Astrocyte of the hippocampus (primary cell): ENCODE data around the gene C9orf78.
A peak's percentile ranks its signal among the peaks of the same experiment; 100 is the strongest.
"Not testable (repeated sequence)": the region's sequence is repeated elsewhere in the genome, so short reads cannot be mapped to it uniquely, and the experiment has no call there.

Experiments
- DNase-seq: peaks from one replicate; pipeline ENCODE4 v3.0.0; 2011; ENCODE audit warnings: low read depth, low spot score

C9orf78 gene

DNA sequence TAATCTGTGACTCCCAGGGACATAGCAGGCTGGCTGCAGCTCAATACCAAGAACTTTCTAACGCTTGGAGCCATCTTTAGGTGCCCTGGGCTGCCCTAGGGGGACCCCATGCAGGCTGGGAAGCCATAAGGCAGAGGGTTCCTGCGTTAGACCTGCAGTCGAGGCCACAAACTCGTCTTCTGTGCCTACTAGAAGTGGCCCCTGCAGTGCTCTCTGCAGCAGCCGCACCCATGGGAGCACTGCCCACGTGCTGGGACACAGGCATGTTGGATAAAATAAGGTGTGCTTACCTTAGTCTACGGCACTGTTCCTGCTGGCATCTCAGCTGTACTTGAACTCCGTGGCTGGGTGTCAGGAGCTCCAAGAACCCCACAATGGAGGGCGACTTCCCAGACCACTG, 22.7 kb downstream of the C9orf78 start:
- no peak for DNase-seq

DNA sequence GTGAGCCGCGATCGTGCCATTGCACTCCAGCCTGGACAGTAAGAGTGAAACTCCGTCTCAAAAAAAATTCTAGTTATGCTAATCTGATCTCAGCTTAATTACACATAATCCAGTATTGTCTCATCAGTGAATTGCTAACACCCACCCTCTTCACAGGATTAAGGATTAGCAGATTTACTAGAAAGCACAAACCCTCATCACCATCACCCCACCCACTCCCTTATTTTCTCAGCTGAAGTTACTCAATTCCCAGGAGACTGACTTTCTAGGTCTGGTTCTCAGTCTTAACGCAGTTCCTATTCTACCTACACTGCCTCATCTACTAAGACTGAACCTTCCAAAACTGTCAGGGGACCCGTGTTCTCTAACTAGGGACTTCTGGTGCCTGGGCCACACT, 23.1 kb downstream of the C9orf78 start:
- no peak for DNase-seq

DNA sequence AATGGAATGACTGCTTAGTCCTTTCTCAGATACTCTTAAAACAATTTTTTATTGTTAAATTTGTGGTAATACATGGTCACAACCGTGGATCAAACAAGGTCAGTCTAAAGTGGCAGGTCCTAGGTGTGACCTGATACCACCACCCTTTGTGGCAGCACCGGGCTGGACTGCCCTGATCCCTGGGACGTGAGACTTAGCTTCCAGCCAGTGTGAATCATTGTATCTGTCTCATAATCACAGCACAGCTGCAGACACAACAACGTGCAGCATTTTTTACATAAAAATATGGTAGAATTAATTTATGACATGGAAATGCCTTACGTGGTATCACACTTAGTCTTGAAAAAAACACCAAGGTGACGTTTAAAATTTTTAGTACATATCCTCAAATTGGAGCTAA, 24.3 kb downstream of the C9orf78 start:
- DNase-seq = no peak

DNA sequence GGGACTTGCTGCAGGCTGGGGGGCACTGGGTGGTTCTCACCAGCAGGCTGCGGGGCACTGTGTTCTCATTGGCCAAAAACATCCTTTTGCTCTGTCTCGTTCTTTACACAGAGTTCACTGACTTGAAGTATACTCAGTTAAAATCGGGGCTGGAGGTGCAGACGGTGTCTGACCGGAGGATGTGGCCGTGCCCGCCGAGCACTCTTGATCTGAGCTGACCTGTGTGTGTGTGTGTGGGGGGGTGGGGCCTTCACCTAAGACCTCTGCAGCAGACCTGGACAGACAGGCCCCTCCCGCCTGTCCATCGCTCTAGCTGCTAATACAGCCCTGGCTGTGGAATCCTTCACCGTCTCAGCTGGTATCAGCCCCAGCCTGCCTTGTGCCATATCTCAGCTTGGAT, 25.0 kb downstream of the C9orf78 start:
- no peak for DNase-seq

DNA sequence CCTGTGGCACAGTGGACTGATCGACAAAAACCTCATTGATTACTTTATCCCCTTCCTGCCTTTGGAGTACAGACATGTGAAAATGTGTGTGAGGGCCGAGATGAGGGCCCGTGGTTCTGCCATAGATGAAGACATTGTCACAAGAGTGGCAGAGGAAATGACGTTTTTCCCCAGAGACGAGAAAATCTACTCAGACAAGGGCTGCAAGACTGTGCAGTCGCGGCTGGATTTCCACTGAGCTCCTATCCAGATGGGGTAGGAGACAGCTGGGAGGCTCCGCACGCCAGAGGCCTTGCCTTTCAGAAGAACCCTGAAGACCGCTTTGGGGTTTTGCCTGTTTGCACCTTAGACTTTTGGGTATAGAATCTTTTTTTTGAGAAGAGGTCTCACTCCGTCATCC, 25.7 kb downstream of the C9orf78 start:
- no peak for DNase-seq

DNA sequence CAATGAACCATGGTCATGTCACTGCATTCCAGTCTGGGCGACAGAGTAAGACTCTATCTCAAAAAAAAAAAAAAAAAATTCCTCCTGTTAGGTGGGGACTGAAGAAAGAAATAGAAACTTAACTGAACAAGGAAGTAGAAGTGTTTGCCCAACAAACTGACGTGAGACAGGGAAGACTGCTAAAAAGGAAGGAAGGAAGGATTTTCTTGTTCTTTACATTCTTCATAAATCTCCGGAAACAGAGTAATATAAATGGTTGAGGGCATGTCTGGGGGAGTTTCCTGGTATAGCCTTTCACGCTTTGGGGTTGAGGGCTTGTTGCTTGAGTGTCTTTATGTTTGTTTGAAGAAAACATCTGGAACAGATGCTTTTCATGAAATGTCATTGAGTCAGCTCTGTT, 29.0 kb downstream of the C9orf78 start:
- no peak for DNase-seq

DNA sequence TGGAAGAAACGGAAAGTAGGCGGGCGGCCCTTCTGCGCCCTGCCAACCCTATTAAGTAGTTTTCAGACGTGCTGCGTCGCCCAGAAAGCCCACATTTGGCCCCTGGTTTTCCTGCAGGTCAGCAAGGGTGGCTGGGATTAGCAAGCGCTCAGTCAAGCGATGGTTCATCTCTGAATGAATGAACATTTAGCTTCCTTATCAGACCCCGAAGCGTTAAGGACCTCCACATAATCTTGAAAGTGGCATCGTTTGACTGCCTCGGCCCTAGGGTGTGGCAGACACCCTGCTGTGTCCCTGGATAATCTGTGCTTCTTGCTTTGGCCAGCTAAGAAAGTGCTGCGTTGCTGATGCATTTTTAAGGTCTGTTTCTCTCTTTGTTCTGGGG, 31.4 kb downstream of the C9orf78 start:
- no peak for DNase-seq

DNA sequence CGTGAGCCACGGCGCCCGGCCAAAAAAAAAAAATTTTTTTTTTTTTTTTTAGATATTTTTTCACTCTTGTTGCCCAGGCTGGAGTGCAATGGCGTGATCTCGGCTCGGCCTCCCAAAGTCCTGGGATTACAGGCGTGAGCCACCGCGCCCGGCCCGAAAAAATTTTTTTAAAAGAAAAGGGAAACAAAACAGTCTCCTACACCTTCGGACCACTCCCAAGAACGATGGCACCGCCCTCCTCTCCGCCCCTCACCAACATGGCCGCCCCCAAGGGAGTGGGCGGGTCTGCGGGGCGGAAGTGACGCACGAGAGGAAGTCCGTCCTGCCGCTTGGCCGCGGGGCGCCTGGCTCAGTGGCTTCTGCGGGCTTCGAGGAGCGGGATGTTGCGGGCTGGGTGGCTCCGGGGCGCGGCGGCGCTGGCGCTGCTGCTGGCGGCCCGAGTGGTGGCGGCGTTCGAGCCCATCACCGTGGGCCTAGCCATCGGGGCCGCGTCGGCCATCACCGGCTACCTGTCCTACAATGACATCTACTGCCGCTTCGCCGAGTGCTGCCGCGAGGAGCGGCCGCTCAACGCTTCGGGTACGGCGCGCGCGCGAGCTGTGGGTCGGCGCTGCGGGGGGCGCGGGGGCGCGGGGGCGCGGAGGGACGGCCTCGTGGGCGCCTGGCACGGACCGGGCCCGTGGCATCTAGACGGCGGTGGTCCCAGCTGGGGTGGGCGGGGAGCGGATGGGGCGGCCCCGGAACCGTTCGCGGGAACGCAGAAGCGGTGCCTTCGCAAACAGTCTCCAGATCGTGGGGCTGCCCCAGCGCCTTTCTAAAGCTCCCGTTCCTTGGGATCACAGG, 32.0 kb downstream of the C9orf78 start, which contains the start of gene TOR1B:
Gene TOR1B (plus strand): TSS at position 352 of the 843 bp plus-strand sequence. CDS start 29 bp downstream, at position 381.
- peak; percentile 97 for DNase-seq

DNA sequence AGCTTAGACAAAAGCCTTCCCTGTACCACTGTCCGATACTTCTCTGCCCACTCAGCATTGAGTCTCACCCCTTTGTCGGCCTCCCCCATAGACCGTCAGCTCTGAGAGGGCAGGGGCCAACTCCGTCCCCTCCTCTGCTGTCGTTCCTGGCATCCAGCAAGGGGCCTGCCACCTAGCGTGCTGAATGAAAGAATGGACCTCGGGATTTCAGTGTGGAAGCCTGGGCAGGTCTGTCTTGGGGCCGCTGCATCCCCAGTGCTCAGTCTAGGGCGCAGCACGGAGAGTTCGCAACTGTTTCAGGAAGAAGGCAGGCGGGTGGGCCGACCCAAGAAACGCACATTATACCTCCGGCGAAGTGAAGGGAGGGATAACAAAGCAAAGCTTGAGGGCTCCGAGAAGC, 33.6 kb downstream of the C9orf78 start:
- no peak for DNase-seq

DNA sequence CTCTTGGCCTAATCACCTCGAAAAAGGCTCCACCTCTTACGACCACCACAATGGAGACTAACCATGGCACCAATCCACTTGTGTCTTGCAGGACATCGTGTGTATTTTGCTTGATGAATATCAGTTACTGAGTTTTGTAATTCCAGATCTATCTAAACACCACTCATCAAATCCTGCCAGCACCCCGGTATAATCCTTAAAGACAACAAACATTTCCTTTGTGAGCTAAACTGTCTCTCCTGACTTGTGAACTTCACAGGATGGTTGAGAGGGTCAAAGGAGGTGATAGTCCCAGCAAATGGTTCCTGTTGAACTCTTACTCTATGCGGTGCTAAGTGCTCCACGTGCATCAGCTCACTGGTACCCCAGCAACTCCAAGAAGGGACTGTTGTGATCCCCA, 36.1 kb downstream of the C9orf78 start:
- DNase-seq = no peak

DNA sequence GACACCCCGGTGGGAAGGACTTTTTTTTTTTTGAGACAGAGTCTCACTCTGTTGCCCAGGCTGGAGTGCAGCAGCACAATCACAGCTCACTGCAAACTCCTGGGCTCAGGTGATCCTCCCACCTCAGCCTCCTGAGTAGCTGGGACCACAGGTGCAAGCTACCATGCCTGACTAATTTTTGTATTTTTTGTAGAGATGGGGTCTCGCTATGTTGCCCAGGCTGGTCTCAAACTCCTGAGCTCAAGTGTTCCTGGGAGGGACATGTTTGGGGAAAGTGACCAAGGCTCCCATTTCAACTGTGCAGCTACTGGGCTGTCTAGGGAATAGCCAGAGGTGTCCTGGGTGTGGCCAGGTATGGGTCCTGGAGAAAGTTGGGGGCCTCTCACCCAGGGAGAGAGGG, 39.0 kb downstream of the C9orf78 start:
- DNase-seq = not testable (repeated sequence)

DNA sequence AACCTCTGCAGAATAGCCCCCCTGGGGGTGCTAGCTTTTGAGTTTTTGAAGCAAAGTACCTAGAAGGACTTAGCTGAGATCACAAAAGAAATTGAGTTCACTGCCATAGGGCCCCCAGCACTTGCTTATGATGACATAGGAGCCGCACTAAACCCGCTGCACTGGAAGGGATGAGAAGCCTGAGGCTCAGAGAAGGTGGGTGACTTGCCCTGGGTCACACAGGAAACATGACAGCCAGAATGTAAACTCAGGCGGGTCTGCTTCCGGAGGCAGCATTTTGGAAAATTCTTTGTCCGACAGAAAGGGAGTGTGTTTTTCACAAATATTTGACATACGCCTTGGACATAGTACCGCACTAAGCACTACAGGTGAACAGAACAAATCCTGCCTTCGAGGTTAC, 40.5 kb downstream of the C9orf78 start:
- DNase-seq = no peak

DNA sequence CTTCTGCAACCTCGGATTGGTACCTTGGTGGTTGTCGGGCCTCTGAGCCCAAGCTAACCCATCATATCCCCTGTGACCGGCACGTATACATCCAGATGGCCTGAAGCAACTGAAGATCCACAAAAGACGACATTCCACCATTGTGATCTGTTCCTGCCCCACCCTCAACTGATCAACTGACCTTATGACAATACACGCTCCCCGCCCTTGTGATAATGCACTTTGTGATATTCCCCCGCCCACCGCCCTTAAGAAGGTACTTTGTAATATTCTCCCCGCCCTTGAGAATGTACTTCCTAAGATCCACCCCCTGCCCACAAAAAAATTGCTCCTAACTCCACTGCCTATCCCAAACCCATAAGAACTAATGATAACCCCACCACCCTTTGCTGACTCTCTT, 48.6 kb downstream of the C9orf78 start:
- no peak for DNase-seq

DNA sequence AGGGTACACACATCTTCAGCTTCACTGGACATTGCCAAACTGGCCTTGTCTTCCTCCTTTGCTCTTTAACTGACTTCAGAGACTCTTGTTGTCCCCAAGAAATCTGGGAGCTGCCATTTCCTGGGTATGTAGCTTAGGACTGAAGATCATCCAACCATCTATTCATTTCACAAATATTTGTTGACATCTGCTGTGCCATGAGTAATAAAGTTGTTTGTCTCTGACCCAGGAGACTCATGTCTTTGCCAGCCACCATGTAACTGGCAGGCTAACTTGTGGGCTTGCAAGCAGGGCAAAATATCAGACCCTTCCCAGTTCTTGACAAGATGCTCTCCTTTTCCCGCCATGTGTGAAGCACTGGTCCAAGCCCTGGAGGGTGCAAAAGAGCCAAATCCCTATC, 49.2 kb downstream of the C9orf78 start:
- no peak for DNase-seq

DNA sequence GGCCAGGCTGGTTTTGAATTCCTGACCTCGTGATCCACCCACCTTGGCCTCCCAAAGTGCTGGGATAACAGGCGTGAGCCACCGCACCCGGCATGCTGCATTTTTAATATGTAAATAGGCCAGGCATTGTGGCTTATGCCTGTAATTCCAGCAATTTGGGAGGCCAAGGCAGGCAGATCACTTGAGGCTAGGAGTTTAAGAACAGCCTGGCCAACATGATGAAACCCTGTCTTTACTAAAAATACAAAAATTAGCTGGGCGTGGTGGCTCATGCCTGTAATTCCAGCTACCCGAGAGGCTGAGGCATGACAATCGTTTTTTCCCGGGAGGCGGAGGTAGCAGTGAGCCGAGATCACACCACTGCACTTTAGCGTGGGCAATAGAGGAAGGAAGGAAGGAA, 50.1 kb downstream of the C9orf78 start:
- DNase-seq = not testable (repeated sequence)

DNA sequence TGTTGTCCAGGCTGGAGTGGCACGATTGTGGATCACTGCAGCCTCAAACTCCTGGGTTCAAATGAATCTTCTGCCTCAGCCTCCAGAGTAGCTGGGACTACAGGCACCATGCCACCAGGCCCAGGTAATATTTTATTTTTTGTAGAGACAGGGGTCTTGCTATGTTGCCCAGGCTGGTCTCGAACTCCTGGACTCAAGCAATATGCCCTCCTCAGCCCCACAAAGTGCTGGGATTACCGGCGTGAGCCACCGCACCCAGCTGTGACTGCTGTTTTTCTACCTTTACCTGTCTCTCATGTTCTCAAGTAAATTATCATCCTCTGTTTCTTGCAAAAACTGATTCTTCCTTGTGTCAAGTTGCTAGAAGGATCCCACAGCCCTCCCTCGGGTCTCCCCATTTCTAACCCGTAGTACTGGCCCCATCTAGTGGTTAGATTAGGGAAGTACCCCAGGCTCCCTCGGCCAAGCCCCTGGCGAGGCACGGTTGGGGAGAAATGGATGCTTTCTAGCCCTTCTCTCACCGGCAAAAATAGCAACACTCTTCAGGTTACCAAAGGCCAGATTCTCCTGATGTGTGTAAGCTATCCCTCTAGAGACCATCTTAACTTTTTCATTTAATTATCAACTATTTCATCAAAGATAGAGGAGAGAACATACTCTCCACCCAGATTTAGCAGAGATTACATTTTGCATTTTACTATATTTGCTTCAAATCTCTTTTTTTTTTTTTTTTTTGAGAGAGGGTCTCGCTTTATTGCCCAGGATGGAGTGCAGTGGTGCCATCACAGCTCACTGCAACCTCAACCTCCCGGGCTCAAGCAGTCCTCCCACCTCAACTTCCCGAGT, 51.3 kb downstream of the C9orf78 start:
- peak; percentile 84 for DNase-seq

DNA sequence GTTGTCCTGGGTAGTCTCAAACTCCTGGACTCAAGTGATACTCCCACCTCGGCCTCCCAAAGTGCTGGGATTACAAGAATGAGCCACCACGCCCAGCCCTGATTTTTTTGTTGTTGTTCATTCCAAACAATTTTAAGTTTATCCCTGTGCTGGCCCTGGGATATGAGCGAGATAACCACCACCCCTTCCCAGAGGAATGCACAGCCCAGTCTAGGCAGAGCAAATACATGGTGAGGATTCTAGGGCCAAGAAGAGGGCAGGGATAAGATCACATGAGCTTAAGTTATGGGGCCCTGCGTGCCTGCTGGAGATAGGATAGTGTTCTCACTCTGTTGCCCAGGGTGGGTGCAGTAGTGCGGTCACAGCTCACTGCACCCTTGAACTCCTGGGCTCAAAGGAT, 53.1 kb downstream of the C9orf78 start:
- DNase-seq = no peak

DNA sequence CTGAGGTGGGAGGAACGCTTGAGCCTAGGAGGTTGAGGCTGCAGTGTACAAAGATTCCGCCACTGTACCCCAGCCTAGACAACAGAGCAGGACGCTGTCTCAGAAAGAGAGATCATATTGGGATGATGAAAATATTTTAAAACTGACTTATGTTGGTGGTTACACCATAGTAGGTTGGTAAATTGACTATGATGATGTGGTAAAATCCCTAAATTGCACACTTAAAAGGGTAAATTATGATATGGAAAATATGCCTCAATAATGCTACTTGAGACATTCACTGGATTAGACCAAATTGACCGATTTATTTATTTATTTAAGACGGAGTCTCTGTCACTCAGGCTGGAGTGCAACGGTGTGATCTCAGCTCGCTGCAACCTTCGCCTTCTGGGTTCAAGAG, 53.9 kb downstream of the C9orf78 start:
- DNase-seq = no peak

DNA sequence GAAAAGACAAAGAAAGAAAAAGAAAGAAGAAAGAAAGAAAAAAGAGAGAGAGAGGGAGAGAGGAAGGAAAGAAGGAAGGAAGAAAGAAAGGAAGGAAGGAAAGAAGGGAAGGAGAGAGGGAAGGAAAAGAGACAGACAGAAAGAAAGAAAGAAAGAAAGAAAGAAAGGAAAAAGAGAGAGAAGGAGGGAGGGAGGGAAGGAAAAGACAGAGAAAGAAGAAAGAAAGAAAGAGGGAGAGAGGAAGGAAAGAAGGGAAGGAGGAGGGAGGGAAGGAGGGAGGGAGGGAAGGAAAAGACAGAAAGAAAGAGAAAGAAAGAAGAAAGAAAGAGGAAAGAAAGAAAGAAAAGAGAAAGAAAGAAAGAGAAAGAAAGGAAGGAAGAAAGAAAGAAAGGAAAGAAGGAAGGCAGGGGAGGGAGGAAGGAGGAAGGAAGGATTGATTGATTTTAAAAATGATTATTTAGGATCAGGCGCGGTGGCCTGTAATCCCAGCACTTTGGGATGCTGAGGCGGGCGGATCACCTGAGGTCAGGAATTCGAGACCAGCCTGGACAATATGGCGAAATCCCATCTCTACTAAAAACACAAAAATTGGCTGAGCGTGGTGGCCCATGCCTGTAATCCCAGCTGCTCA, 55.4 kb downstream of the C9orf78 start:
- DNase-seq = no peak

DNA sequence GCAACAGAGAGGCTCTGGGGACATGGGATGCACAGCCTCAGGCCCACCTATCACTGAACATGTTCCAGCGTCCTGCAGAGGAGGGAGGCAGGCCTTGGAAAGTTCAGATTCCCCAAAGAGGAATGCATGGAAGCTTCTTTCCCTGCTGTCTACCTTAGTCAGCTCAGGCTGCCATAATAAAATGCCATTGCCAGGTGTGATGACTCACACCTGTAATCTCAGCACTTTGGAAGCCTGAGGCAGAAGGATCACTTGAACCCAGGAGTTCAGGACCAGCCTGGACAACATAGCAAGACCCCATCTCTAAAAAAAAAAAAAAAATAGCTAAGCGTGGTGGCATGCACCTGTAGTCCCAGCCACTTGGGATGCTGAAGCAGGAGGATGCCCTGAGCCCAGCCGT, 56.6 kb downstream of the C9orf78 start:
- no peak for DNase-seq

DNA sequence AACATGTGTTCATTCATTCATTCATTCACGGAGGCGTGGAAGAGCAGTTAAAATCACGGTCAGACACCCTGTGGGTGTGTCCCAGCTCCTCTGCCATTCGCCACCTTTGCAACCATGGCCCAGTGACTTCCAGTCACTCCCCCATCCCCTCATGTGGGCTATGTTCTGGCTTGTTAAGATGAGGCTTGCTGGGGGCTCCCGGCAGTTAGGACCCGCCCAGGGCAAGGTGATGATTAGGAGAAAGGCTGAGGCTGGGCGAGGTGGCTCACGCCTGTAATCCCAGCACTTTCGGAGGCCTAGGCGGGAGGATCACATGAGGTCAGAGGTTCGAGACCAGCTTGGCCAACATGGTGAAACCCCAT, 57.3 kb downstream of the C9orf78 start:
- no peak for DNase-seq
